HG02588 (cell line): ENCODE data around the gene SLC43A1.

Experiments
- ATAC-seq: cut with Tn5 transposase; IDR thresholded peaks from one replicate; pipeline ENCODE4 v1.9.1; 2021; ENCODE audit warnings: mild to moderate bottlenecking, moderate library complexity; ENCODE audit not compliant: unreplicated experiment

The SLC43A1 gene

DNA sequence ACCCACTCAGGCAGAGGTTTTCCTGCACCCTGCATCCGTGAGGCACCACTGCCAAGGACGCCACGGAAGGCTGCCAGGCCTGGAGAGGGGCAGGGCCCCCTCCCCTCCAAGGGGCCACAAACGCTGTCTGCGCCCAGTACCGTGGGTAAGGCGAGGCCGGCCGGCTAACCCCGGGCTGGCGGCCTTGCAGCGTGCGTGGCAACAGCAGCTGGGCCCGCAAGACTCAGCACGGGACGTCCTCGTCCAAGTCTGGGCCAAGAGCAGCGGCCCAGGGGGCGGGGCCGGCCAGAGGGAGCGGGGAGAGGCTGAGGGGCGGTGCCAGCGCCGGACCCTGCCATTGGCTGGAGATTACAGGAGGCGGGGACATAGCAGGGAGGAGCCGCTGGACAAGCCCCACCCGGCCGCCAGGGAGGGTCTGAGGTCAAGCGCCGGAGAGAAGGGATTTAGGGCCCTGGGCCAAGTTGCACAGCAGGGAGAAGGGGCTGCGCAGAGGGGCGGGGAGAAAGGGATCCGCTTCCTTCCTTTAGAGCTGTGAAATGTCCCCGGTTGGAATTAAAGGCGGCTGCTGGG lies 16.0 kb downstream of the SLC43A1 start:
- peak; percentile 82 for ATAC-seq

DNA sequence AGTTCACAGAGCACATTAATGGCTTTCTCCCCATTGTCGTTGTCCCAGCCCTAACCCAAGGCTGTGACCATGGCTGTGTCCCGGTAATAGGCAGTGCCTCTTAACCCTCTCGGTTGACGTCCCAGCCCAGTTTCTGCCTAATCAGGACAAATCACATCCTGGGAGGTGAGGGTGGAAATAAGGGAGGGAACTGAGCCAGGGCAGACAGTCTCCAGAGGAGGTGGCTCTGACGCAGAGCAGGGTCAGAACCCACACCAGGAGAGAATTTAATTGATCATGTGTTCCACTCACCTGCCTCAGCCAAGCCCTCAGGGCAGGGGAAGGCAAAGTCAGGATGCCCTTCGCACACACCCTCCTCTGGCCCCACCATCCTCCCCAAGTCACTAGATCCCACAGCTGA lies 17.0 kb downstream of the SLC43A1 start:
- no peak for ATAC-seq

DNA sequence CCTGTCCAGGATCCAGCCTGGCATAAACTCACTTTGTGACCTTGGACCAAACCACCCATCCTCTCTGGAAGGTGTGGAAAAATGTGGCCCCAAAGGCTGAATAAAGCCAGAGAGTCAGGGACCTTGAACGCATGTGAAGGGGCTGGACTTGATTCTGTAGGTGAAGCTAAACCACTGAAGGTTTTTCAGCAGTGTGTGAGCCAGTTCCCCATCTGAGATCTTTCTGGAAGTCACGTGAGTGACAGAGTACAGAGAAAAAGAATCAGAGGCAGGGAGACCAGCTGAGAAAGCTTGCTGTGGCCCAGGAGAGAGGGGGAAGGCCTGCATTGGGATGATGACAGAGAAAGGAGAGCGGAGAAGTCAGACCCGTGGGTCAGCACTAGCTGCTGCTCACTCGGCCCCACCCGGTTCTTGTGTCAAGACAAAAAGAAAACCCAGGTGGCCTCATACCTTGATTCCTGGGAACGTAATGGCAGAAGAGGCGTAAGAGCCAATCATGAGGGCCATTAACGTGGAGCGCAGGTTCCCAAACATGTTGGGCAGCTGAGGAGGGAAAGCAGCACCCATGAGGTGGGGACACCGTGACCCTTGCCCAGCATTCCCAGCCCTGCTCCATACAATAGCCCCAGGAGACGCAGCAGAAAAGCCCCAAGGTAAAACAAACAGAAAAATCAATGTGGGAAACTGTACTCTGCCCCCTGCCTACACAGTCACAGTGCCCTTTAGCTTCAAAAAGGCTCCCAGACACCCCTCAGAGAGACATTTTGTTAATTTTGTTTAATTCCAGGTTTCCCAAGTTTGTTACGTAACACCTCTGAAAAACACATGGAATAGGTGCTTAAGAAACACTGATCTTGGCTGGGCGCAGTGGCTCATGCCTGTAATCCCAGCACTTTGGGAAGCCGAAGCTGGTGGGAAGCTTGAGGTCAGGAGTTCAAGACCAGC lies 17.9 kb downstream of the SLC43A1 start:
- ATAC-seq: no peak

DNA sequence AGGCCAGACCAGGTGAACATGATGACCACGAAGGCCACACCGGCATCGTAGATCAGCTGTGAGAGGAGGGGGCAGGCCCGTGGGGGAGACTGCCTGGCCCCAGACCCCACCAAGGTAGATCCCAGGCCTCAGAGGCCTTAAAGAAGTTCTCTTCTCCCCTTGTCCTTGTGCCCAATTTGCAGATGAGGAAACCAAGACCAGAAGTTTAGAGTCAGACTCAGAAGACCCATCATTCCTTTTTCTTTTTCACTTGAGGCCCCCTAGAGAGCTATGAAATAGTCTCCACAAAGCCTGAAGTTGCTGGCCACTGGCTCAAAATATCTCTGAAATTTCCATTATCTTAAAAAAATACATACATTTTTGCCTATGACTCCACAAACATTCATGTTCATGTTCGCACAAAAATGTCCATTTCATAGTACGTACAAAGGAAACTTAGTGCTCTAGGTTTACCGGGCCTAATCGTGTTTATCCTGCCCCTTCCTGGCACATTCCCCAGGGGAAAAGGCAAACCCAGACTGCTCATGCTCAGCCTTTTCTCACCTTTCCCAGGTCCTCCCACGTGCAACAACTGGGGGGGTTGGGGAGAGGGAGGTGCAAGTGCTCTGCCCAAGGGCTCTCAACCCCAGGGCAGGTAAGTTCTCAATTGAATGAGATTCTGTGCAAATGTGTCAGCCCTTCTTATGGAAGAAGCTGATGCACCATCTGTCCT lies 19.2 kb downstream of the SLC43A1 start:
- ATAC-seq: no peak

DNA sequence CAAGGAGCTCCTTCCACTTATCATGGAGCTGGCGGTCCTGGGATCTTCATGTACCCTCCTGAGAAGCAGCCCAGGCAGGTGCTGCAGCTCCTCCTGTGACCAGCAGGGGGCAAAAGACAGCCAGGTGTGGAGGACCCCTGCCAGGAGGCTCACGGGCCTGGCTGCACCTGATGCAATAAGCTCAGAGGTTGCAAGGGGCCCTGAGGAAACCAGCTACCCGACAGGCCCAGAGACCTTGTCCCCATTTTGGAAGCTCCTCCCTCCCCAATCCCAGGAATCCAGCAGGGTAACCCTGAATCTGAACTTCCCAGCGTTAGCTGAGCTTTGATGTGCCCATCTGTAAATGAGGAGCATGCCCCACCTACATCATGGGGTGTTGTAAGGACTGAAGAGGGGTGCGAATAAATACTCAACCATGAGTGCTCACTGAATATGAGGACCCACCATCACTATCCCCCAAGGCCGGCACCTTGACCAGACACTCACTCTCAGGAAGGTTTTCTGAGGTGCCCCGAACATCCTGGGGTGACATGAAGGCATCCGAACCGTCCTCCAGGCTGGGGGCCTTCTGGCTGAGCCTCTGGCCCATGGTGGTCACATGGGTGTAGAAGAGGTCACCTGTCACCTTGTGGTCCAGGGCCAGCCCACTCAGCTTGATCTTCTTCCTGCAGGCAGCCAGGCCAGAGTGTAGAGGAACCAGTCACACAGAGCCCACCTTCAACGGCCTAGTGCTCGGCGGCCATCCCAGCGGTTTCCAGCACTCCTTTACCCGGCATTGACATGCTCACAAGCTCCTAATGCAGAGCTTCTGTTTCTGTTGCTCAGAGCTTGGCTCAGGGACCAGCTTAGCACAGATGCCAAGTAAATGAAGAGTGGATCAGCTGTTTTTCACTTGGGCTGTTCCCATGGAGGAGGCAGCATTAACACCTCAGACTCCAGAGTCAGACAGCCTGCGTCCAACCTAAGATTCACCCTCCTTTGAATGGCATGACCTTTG lies 21.7 kb downstream of the SLC43A1 start:
- peak; percentile 66 for ATAC-seq

DNA sequence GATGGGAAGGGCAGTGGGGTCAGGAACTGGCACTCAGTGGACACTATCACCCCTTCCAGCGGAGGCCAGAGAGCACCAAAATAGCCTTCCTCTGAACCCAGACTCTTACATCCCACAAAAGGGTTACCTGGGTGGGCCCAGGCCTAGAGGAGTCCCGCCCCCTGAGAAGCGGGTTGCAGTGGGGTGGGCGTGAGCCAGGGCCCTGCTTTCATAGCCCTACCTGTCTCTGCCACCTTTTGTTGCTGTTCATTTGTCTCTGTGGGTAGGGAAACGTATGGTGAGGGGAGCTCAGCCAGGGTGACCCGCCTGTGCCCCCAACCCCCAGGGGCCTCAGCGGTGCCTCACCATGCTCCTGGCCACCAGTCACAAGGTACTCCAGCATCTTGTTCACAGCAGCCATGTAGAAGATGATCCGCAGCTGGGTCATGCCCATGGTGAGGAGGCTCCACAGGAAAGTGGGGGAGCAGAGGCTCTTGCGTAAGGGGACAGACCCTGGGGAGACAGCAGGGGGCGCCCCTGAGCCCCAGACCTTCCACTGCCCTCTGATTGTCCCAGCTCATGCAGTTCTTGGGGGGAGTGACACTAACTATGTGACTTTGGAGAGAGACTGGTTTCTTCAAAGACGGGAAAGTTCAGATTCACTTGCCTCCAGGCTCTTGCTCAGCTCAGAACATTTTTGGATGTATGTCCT lies 24.0 kb downstream of the SLC43A1 start:
- no peak for ATAC-seq

DNA sequence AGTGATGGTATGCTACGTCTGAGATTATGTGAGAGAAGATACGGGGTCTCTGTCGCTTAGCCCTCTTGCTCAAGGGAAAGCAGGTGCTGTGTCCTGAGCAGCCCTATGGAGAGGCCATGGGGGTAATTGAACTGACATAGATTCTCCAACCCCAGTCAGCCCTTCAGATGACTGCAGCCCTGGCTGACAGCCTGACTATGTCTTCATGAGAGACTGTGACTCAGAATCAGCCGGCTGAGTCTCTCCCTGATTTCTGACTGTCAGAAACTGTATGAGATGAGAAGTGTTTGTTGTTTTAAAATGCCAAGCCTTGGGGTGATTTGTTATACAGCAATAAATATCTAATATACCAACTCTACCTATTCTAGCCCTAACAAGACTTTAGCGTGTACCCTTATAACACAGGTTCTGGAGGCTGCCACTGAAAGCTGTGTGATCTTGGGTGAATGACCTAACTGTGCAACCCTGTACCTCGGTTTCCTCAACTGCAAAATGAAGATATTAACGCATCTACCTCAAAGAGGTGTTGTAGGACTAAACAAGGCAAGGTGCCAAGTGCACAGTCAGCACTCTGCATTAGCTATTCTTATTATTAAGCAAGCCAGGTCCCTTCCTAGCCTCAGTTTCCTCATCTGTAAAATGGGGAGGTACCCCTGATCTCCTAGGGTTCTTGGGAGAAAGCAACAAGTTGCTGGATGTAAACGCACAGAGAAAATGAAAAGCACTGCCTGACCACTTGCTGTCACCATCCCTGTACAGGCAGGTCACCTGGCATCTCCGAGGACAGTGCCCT lies 24.9 kb downstream of the SLC43A1 start:
- ATAC-seq: no peak

DNA sequence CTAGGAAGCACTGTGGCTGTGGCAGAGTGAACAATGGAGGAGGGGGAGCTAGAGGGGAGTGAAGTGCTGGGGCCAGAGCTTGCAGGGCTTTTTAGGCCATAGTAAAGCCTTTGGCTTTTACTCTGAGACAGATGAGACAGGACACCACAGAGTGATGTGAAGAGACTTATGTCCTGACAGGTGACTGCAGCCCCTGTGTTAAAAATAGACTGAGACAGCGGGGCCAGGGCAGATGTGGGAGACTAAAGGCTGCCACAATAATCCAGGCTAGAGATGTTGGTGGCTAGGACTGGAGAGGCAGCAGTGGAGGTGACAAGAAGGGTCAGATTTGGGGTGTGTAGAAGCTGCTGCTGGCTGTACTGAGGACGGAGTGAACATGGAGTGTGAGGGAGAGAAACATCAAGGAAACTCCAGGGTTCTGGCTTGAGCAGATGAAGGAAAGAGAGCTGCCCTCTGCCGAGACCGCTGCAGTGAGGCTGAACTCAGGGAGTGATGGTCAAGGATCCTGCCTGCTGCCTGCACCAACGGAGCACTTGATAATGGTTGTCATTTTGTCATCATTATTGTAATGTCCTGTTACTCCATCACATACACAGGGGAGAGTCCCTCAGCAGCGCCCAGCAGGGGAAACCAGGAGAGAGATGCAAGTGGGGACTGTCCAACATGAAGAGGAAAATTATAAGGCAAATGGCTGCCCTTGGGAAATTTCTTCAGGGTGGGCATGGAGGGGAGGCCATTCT lies 27.4 kb downstream of the SLC43A1 start:
- ATAC-seq: no peak

DNA sequence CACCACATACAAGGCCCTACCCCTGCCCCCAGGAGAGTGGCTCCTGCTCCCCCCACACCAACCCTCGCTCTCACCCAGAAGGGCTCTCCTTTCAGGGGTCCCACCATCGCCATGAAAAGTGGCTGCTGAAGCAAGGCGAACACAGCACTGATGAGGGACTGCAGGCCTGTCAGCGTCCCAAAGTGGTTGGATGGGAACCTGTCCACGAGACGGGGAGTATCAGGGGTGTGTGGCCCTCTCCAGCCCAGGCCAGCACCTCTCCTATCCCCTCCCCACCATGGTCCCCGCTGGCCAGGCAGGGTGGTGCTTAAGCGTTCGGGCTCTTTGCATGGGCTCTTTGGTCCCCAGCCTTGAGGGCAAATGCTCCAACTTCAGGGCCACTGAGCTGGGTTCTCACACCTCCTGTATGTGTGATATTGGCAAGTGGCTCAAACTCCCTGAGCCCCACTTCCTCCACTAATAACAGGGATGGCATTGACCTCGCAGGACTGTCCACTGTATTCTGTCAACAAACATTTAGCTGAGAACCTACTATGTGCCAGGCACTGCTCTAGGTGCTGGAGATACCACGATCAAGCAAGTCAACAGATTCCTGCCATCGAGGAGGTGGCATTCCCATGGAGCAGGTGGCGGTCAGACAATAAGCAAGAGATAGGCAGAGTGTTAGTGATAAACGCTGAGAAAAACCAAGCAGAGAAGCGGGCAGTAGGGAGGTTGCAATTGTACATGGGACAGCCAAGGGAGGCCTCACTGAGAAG lies 28.3 kb downstream of the SLC43A1 start:
- no peak for ATAC-seq

DNA sequence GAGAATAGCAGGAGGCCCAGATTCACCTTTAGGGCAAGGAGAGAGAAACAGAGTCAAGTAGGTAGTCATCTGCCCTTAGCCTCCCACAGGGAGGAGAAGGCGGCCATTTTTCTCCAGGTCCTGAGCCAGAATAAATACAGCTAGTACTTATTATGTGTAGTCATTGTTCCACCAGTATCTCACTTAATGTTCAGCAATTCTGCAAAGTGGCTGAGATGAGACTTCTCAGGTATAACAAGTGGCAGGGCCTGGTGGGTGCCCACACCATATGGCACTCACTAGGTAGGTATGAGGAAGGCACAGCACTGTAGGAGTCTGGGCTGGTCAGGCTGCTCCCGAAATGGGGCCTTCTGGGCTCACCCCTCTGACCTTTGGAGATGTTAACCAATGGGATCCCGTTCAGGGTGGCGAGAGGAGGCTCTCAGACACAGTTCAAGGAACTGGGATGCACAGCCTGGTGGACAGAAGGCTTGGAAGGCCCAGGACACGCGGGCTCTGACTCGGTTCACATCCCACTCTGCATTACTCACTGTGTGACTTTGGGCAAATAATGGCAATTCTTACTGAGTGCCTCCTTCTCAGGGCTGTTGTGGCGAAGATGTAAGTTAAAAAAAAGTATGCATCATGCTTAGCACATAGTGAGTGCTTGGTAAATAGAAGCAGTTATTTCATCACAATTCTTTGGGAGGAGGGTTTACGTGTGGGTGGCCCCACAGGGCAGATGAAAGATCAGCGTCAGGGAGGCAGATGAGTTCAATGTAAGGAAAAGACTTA lies 30.1 kb downstream of the SLC43A1 start:
- no peak for ATAC-seq

DNA sequence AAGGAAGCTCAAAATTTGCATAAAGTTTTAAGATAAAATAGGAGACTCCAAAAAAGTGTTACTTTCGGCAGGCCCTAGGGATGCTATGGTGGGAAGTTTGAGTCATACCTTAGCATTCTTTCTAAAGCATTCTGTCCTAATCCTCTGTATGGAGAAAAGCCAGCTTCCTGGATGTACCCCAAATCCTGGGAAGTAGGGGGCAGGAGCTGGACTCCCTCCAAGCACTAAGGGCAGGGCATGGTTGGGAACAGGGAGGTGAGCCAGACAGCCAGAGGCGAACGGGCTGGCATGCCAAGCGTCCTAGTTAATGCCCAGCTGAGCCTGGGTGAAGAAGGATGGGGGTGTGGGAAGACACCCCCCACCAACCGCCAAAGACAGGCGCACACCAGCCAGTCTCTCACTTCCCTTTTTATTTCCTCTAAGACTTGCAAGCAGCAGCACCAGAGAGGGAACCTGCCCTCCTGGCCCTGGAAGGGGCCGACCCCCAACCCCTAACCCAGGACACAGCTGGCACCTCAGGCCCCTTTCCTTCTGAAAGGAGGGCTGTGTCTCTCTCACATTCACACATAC lies 31.3 kb downstream of the SLC43A1 start:
- ATAC-seq: peak; percentile 56

DNA sequence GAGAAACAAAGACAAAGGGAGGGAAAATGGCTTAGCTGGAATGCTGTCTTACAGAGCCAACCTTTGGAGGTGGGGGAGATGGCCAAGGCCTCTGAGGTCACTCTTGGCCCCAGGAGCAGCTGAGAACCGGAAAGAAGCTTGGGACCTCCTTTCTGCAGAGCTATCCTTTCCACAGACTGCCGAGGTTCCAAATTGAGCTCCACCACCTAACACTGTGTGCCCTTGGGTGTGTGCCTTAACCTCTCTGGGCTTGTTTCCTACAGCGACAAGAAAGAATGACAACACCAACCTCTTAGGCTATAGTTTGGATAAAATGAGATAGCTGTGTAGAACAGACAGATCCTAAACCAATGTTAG lies 32.0 kb downstream of the SLC43A1 start:
- no peak for ATAC-seq

DNA sequence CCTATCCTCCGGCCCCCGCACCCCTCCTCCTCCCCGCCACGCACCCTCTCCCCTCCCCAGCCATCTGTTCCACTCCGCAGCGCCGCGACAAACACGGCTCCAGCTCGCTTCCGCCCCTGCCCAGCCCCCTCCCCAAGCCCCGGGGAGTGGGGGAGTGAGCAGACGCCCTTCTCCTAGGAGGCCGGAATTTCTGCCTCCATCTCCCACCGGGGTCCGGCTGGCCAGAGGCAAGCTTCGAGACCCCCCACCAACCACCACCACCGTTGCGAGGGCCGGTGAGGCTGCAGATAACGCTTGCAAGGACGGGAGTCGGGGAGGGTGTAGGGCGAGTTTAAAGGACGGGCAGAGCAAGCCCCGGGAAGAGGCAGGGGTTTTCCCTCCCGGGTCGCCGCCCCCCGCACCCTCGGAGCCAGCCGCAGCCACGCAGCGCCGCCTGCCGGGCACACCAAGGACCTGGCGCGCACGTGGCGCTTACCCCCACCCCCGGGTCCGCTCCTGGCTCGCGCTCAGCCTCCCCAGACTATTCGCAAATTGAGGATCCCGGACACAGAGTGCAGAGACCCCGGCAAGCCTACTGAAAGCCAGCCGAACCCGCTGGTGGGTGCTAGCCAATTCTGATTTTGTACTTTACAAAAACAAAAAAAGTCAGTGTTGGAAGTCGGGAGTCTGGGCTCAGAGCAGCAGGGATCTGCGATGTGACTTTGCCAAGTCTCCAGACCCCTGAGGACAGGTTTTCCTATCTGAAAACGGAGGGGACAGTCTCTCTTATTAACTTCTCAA lies 32.5 kb downstream of the SLC43A1 start:
- peak; percentile 34 for ATAC-seq

DNA sequence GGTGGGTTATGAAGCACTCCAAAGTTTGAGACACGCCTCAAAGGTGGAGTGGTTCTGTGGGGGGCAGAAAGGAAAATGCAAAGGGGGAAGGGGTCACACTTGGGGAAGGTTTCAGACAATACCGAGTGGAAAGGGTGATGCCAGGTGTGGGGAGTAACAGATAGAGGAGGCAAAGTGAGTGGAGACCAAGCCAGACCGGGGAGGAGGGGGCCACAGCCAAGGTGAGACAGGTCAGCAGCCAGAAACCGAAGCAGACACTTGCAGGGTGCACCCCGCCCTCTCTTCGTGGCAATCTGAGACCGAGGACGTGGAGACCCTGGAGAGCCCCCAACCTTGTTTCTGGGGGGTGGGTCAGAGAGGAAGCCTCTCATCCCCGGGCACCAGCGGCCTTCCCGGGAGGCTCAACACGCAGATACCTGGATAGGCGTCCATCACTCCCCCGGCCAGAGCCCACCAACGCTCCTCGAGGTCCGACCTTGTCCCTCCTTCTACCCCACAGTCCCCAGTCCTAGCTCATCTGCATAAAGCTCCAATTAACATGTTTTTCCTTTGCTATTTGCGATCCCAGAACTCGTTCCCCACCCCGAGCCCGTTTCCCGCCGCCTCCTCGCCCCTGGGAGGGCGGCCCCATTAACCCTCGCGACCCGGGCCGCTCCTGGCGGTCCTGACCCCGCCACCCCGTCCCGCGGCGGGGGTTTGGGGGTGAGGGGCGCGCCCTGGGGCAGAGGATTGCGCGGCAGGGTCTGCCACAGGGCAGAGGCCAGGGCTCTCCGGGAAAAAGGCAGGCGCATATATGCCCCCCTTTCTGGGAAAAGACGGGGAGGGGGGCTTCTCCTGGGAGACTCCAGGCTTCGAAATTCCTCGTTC lies 33.4 kb downstream of the SLC43A1 start:
- no peak for ATAC-seq

DNA sequence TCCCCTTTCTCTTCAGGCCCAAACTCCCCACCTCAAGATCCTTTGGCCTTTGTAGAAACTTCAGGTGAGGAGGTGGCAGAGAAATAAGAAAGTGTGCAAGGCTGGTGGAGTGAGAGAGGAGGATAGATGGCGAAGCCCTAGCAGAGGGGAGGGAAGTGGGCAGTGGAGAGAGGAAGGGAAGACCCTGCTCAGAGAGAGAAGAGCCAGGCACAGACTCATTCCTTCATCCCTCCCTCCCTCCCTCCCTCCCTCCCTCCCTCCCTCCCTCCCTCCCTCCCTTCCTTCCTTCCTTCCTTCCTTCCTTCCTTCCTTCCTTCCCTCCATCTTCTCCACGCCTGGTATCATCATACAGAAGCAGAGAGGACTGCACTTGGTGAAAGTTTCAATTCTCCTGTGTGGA lies 34.2 kb downstream of the SLC43A1 start:
- no peak for ATAC-seq
